Muscle layer of colon (tissue), 2 donors: Measurements from ENCODE around the gene SLC4A2.

Experiments used
- H3K27ac ChIP-seq: one replicate; pipeline ENCODE4 v1.7.0; 2013; ENCODE audit warnings: low read depth, mild to moderate bottlenecking, low read length, moderate library complexity
- H3K27me3 ChIP-seq, 2 donors: one replicate each; pipeline ENCODE4 v1.7.0; 2013; ENCODE audit warnings: low read length in 2 of 2, mild to moderate bottlenecking in 2 of 2; ENCODE audit not compliant: insufficient read depth in 2 of 2, control insufficient read depth in 1 of 2
- H3K36me3 ChIP-seq: one replicate; pipeline ENCODE4 v1.7.0; 2013; ENCODE audit warnings: mild to moderate bottlenecking, low read length; ENCODE audit not compliant: insufficient read depth
- H3K4me1 ChIP-seq: one replicate; pipeline ENCODE4 v1.7.0; 2013; ENCODE audit warnings: mild to moderate bottlenecking, low read length; ENCODE audit not compliant: insufficient read depth
- H3K4me3 ChIP-seq, 2 donors: one replicate each; pipeline ENCODE4 v1.7.0; 2013; ENCODE audit warnings: low read length in 2 of 2, low read depth in 1 of 2, mild to moderate bottlenecking in 1 of 2, moderate library complexity in 1 of 2
- H3K9ac ChIP-seq: one replicate; pipeline ENCODE4 v1.7.0; 2013; ENCODE audit warnings: low read length
- H3K9me3 ChIP-seq: one replicate; pipeline ENCODE4 v1.7.0; 2013; ENCODE audit warnings: mild to moderate bottlenecking, low read length
- donor health status: abdominal sarcoma.
- donor health status: Adenocarcinoma of cecum.

Gene SLC4A2

GRCh38 chr7:151125470-151125845 lies 66.1 kb downstream of the SLC4A2 start:
- Histone ChIP-seq H3K27me3 (no peaks in the 10 kb centered on the region), H3K4me1 (peaks cover 17% of the 10 kb centered on the region), H3K4me3 (peak overlapping the region in 1 of 2 donors; percentile 49), H3K36me3 (peaks cover 39% of the 10 kb centered on the region), H3K9ac (no peak overlapping the region), H3K9me3 (no peaks in the 10 kb centered on the region), H3K27ac (no peak overlapping the region)

DNA sequence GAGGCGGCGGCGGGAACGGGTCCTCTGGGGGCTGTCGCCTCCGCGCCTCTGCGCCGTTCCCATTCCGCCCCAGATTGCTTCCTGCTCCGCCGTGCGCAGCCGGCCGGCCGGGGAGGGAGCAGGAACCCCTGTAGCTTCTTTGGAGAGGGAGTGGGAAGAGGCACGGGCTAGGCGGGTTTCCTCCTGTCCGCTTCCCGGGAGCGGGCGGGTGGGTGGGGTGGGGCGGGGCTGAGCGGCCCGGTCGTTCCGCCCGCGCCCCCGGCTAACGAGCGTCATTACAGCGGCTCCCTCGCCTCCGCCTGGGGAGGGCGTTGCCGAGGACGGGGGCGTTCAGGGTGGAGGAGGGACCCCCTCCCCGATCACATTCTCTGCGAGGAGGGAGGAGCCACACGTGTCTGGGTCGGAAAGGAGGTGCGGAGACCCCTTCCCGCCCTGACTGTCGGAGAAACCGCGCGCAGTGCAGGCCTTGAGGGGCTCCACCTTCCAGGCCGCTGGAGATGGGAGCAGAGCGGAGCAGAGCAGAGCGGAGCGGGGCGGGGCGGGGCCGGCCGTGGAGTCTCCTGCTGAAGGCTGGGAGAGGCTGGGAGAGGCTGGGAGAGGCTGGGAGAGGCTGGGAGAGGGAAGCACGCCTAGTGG lies 66.6 kb downstream of the SLC4A2 start:
- Histone ChIP-seq H3K36me3 (peaks cover 39% of the 10 kb centered on the region), H3K27me3 (no peaks in the 10 kb centered on the region), H3K4me1 (peaks cover 17% of the 10 kb centered on the region), H3K27ac (no peak overlapping the region), H3K9me3 (no peaks in the 10 kb centered on the region), H3K4me3 (peak overlapping the region in 1 of 2 donors; percentile 49), H3K9ac (no peak overlapping the region)
